NCI-H2196 treated with DMSO at 0.1 percent for 48 hours (cell line): ENCODE data around the gene ERGIC1.
A peak's percentile ranks its signal among the peaks of the same experiment; 100 is the strongest.

Experiments
- DNase-seq: peaks from one replicate; lab custom pipeline; 2025; ENCODE audit not compliant: unreplicated experiment; lab: John Stamatoyannopoulos, UW

The ERGIC1 gene

DNA sequence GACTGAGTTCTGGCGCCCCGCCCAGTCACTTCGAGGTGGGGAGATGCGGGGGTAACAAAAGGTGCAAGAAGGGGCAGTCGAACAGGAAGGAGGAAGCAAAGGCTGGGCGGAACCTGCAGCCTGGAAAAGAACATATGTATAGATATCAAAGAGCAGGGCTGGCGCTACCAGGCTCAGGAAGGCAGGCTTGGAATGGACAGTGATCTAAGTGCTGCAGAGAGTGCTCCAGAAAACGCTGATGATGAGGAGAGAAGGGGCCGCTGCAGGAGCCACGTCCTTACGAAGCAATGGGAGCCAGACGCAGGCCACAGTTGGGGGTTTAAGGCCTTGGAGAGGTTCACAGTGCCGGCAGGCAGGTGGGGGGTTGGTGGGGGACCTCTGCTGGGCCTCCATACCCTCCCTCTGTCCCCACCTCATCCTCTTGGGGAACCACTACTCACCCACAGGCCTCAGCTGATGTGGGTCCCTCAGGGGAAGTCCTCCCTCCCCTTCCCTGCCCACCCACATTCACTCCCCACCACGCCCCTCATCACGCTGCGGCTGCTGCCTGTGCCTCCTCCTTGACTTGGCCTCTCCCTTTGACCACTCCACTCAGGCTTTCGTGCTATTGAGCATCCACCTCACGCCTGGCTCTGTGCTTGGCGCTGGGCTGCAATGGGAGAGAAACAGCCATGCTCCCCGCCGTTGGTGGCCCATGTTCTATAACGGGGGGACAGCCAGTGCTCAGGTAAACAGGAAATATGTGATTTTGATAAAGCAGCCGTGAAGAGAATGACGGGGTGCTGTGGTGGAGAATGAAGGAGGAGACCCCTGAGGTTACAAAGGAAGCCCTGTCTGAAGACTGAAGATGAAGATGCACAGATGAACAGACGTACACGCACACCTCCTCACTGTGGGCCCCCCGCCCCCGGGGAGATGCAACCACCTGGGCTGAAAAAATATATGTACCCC is 84.6 kb downstream of the ERGIC1 start:
- no peak for DNase-seq

DNA sequence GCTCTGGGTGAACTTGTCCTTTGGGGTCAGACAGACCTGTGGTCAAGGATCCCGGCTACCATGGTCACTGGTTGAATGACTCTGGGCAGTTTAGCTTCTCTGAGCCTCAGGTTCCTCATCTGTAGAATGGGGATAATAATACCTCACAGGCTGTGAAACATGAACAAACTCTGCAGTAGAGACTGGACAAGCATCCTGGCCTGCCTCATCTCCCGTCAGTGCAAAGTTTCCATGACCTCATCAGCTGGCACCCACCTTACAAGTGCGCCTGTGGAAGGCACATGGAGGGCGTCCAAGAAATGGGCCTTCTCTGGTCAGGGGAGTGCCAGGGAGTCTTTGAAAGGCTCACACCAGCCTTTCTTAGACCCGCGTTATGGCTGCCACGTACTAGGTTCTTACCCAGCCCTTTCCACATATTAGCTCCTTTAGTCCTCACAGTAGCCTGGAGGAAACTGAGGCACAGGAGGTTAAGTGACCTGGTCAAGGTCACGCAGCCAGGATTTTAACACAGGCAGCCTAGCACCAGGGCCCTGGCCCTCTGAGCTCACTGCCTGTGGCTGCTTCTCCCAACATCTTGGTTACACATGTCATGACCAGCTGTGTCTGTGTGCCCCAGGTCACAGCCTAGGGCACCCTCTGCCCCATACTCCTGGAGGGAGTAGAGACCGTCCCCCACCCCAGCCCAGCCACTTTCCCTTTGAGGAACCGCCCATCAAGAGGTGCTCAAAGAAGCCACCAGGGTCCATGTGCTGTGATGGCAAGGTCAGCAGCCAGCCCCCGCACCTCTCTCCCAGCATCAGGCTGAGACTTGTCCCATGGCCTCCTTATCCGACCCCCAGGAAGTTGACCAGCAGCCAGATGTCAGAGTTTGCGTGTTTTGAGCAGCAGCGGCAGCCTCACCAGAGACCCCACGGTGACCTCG is 85.7 kb downstream of the ERGIC1 start:
- no peak for DNase-seq

DNA sequence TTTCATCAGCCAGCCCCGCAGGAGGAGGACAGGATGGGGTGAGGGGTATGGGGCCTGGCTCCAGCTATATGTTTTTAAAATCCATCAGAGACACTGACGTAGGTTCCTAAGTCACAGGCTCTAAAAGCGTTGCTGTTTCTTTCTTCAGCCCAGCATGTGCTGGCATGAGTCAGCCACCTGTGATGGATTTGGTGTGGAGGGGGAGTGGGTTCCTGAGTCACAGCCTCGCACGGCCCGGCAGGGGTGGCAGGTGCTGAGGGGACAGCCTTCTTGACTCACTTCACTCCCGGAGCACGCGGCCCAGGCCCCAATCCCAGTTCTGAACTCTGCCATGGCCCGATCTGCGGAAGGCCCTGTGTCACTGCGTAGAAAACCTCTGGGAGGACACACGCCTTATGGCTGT is 86.4 kb downstream of the ERGIC1 start:
- DNase-seq, result no peak

DNA sequence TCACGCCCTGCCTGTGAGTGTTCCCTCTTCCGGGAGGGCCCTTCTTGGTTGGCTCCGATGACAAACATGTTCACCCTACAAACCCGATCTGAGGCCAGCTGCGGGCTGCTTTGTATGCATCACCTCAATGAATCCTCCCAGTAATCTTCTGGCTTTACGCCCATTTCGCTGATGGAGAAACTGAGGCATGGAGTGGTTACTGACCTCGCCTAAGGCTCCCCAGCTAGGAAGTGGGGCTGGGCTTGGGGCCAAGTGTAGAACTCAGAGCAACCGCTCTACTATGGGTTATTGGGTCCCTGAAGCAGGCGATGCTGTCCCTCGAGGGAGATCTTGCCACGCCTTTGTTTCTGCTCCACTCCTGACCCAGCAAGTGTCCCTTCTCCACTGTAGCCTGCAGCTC is 86.9 kb downstream of the ERGIC1 start:
- no peak for DNase-seq

DNA sequence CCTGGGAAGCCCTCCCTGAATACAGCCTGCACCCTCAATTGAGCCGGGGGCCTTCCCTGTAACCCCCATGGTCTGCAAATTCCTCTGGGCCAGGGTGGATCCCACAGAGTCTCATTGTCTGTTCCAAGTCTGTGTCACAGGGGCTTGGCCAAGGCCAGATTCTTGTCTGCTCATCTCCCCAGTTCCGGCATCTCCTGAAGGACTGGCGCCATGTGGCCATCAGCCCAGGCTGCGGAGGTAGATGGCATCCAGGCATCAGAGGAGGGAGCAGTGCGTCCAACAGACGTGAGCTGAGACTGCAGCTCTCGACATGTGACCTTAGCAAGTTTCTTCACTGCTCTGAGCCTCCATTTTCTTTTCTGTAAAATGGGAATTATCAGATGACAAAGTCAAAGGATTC is 87.9 kb downstream of the ERGIC1 start:
- DNase-seq, result no peak

DNA sequence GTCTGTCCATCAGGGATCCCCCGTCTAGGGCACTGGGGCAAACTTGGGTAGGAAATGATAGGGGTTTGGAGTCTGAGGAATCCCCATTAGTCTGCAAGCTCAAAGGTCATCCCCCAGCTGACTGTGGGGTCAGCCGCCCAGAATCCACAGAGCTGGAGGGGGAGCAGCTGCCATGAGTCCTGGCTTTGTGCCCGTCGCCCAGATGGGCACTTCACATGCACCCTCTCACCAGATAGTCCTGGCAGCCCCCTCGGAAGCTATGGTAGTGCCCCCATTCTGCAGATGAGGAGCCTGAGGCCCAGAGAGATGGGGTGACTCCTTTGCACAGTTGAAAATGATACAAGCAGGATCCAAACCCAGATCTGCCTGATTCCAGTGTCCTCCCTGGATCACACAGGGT is 89.5 kb downstream of the ERGIC1 start:
- no peak for DNase-seq

DNA sequence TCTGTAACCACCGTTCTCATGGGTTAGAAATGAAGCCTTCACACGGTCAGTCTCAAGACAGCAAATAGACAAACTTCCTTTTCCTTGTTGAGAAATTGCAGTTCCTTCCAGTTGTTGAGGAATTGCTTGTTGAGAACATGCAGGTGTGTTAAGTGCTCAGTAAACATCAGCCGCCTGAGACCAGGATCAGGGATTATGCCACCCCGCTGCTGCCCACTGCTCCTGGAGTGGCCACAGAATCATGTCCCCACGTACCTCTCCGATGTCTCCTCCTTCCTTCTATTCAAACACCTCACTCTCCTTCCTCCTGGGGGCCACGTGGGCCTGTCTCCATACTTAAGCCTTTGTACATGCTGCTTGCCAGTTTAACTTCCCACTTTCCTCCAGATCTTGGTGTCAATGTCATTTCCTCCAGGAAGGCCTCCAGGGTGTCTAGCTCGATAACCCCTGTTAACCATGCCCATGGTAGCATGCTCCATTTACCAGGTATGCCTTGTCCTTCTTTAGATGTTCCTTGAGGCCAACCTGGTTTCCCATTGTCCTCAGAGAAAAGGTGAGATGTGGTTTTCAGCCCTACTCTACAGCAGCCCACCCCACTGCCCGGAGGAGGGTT is 91.4 kb downstream of the ERGIC1 start:
- DNase-seq, result no peak

DNA sequence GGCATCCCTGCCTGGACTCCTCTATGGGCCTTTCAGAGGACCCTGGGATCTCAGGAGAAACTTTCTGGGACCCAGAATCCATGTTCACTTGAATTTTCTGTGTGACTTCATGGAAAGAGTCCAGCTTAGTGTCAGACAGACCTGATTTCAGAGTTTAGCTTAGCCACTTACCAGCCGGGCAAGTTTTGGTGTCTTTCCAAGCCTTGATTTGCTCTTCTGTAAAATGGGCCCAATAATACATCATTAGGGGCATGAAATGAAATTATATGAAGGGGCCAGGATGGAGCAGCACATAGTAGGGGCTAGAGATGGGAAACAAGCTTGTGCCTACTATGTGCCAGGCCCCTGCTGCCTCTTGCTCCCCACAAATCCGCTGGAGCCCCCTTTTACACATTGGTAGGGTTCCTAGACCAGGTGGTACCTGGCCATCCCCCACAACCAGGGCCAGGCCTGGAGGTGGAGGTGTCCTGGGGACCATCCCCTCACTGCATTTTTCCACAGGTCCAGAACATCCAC is 92.0 kb downstream of the ERGIC1 start:
- DNase-seq, result no peak

DNA sequence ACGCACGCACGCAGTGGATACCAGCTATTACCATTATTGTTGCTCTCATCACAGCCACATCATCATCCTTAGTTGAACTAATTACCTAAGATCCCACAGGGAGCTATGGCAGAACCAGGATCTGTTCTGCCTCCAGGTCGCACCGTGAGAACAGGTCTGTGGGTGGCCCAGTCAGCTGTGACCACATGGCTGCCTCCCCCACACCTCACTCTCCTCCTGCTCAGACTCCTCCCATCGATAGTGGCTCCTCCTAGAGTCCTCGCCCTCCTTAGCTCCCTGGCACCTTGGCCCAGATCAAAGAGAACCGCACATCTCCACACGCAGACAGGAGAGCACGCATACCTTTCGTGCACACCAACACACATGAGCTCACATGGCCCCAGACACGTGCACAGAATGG is 92.7 kb downstream of the ERGIC1 start:
- no peak for DNase-seq

DNA sequence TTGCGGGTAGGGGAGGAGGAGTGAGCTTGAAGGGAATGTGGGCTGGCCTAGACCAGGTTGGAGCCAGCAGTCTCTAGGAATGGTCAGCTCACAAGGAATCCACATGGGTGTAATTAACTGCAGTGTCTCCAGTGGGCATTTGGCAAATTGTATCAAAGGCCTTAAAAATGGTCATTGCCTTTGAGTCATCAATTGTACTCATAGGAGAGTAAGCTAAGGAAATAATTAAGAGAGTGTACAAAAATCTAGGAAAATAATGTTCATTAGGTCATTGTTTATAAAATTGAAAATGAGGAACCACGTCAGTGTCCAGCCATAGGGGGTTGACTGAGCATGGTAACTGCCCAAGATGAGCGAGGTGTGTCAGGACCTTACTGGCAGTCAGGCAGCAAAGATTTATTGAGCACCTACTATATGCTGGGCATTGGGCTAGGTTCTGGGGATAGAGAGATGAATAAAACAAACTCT is 95.4 kb downstream of the ERGIC1 start:
- no peak for DNase-seq

DNA sequence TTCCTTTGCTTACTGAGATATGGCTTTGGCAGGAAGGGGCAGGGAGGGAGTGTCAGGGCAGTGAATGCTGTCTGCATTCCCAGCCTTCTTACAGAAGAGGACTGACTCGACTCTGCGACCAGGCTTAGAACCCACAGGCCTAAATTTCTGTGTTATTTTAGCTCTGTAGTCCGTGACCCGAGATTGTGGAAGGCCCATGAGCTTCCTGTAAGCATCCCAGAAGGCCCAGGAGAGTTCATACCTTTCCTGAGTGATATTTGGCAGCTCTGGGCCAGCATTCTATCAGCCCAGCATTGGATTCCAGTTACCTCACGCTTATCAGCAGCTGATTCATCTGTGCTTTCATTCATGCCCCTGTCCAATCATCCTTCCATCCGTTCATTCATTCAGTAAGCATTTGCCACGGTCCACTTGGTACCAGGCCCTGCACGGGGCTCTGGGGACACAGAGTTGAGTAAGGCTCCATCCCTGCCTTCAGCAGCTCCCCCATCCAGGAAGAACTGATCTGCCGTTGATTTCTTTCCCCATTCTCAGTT is 97.0 kb downstream of the ERGIC1 start:
- no peak for DNase-seq

DNA sequence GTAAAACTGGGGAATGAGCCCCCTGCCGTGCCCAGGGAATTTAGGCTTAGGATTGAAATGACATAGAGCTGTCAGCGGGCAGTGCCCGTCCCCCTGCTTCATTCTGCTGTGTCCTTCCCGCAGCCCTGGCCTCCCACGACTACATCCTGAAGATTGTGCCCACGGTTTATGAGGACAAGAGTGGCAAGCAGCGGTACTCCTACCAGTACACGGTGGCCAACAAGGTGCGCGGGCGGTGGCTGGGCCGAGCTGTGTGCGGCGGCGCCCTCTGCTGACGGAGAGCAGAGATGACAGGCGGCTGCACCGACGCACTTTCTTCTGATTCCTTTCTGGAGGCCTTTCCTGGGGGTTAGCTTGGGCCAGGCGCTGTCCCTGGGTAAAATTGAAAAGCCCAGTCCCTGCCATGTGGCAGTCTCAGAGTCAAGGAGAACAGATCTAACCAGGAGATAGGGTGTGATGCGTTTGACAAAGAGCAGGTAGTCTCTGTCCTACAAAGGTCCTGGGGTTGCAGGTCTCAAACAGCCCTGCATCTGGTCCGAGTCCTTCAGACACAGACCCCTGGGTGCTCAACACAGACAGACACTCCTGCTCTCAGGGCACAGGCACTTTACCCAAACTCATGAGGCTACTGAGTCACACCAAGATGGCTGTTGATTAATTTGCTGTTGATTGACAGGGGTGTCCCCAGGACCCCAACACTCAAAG is 98.4 kb downstream of the ERGIC1 start:
- peak; percentile 51 for DNase-seq

DNA sequence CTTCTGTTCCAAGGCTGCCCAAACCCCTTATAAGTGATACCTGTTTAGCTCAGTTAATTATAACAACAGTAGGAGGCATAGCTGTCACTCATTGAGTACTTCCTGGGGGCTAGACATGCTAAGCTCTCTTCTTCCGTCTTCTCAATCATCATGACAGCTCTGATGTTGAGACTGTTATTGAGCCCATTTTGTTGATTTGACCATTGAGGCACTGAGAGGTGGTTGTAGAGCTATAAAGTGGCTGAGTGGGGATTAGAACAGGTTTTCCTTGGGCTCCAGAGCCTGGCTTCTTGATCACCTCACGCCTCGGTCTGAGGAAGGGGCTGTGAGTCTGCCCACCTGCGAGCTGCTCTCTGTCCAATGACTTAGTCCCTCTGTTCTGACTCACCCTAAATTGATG is 99.2 kb downstream of the ERGIC1 start:
- no peak for DNase-seq

DNA sequence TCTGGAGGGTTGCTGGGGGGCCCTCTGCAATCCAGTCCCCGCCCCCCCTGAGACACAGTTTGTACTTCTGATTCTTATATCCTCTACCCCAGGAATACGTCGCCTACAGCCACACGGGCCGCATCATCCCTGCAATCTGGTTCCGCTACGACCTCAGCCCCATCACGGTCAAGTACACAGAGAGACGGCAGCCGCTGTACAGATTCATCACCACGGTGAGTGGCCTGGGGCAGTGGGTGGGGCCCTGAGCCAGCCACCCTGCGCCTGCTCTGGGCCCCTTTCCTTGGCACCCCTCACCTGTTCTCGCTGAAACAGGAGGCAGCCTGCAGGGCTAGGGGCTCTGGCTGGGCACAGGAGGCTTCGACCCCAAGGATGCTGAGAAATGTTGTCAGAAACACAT is 101.0 kb downstream of the ERGIC1 start:
- DNase-seq, result no peak

DNA sequence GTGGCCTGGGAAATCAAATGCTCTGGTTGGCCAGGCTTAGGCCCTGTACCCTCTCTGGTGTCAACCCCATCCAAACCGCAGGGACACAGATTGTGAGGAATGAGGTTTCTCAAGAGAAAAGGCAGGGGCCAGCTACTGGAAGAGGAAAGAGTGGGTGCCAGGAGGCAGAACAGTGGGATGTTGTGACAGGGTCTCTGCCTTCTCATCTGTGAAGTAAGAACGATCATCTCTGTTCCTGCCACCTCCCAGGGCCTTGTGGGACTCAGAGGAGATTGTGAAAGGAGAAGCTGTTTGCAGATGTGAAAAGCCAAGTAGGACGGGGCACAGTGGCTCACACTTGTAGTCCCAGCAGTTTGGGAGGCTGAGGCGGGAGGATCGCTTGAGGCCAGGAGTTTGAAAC is 102.3 kb downstream of the ERGIC1 start:
- no peak for DNase-seq

DNA sequence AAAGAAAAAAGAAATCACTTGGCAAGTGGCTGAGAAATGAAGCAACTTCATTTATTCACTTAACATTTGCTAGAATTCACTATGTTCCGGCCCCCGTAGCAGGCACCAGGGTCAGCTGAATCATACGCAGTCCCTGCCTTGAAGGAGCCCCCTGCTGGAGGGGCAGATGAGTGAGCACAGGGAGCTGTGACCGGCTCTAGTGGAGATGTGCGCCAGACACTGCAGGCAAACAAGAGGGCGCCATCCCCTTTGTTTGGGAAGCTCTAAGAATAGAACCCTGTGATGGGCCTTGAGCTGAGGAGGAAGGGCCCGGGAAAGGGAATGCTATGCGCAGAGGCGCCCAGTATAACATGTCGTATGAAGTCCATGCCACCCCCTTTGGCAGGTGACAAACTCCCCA is 105.0 kb downstream of the ERGIC1 start:
- DNase-seq, result peak; percentile 35

DNA sequence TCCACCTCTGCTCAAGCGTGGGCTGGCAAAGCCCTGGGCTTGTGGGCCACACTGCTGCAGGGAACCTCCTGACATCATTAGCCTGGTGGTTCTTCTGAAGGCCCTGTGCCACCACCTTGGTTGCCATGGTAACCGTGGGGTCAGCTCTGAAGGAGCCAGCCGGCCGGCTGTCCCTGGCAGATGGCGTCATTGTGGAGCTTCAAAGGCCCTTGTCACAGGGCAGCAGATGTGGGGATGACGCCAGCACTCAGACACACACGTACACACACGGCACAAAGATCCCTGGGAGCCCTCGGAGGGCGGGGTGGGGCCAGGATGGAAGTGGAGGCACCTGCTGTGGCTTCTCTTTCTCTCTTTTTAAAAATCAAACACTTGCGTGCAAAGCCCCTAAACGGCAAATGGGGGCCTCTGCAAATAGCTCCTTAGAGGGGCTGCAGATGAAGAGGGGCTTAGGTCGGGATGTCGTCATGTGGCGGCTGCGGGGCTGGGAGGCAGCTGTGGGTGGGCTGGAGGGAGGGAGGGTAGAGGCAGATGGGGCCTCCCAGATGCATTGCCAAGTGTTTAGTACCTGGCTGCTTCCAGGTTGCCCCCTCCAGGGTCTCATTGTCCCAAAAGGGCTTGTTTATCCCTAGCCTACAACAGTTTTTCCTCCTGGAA is 105.7 kb downstream of the ERGIC1 start:
- peak; percentile 71 for DNase-seq

DNA sequence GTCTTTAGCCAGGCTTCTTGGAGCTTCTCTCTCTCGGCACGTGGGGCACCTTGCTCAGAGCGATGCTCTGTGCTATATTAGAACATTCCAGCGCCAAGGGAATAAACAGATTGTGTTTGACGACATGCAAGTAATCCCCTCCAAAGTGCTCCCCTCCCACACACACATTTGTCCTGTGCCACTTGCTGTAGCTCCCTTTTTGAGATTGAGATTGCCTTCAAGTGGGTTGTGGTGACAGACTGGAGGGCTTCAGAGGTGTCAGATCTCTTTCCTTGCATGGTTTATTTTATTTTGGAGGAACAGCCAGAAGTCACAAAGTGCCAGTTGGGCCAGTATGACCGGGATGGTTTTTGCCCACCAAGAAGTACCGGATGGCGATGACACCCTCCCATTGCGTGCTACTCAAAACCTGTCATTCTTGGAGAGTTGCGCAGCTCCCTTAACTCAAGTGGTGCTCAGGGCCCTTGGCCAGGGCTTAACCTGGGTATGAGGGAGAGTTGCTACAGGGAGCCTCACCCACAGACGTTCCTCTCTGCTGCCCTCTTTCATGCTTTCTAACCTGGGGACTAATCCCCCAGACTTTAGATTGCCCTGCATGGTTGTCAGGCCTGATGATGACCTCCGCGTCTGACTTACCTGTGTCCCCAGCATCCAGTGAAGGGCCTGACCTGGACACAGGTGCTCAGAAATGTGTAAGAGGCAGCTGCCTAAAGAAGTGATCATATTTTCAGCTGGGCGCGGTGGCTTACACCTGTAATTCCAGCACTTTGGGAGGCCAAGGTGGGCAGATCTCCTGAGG is 106.4 kb downstream of the ERGIC1 start:
- DNase-seq, result no peak

DNA sequence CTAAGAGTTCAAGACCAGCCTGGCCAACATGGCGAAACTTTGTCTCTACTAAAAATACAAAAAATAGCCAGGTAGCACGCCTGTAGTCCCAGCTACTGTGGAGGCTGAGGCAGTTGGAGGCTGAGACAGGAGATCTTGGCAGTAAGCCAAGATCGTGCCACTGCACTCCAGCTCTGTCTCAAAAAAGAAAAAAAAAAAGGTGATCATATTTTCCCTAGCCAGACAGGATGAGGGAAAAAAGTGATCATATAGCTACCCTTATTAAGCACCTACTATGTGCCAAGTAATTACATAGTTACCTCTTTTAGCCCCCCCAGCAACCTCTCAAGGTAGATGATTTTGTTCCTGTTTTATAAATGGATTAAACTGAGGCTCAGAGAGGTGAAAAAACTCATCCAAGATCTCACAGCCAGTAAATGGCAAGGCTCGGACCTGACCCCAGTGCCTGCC is 107.0 kb downstream of the ERGIC1 start:
- no peak for DNase-seq
